Mesenchymal stem cell (in vitro differentiated cells and primary cell): ENCODE measurements around the gene RASD1.

Experiments used
- DNase-seq: peaks from one replicate; pipeline ENCODE4 v3.0.0-alpha.2; 2013
- H2AFZ ChIP-seq: one replicate; pipeline ENCODE4 v1.6.1; 2013; ENCODE audit warnings: low read depth, mild to moderate bottlenecking, control low read depth, inconsistent platforms, low read length, moderate library complexity
- H2AK5ac ChIP-seq: 2 replicates; pipeline ENCODE4 v1.6.1; 2013; ENCODE audit warnings: low read length, moderate library complexity, mild to moderate bottlenecking, inconsistent platforms; ENCODE audit not compliant: severe bottlenecking
- H2BK120ac ChIP-seq: one replicate; pipeline ENCODE4 v1.6.1; 2013; ENCODE audit warnings: low read depth, mild to moderate bottlenecking, inconsistent platforms, low read length, moderate library complexity
- H2BK12ac ChIP-seq, 2 experiments: one replicate each; pipeline ENCODE4 v1.6.1; 2013; ENCODE audit warnings: inconsistent platforms in 2 of 2, low read length in 2 of 2, mild to moderate bottlenecking in 2 of 2, moderate library complexity in 2 of 2, control low read depth in 1 of 2
- H2BK15ac ChIP-seq: one replicate; pipeline ENCODE4 v1.6.1; 2013; ENCODE audit warnings: mild to moderate bottlenecking, low read depth, inconsistent platforms; ENCODE audit not compliant: poor library complexity, severe bottlenecking
- H2BK5ac ChIP-seq: 2 replicates; pipeline ENCODE4 v1.6.1; 2013; ENCODE audit warnings: low read depth, mild to moderate bottlenecking, low read length, control low read depth, inconsistent platforms; ENCODE audit not compliant: poor library complexity, severe bottlenecking
- H3K14ac ChIP-seq, 2 experiments: one replicate each; pipeline ENCODE4 v1.6.1; 2013; ENCODE audit warnings: inconsistent platforms in 2 of 2, low read length in 2 of 2, control low read depth in 1 of 2, mild to moderate bottlenecking in 1 of 2, moderate library complexity in 1 of 2
- H3K18ac ChIP-seq, 2 experiments: one replicate each; pipeline ENCODE4 v1.6.1; 2013; ENCODE audit warnings: inconsistent platforms in 2 of 2, low read length in 2 of 2, control low read depth in 1 of 2, low read depth in 1 of 2, mild to moderate bottlenecking in 1 of 2
- H3K23ac ChIP-seq, 2 experiments: one replicate each; pipeline ENCODE4 v1.6.1; 2013; ENCODE audit warnings: inconsistent platforms in 2 of 2, low read length in 2 of 2, mild to moderate bottlenecking in 2 of 2, moderate library complexity in 2 of 2, control low read depth in 1 of 2
- H3K27ac ChIP-seq: 2 replicates; pipeline ENCODE4 v1.5.1; 2013; ENCODE audit warnings: mild to moderate bottlenecking, moderate library complexity, low read length, control low read depth, inconsistent platforms; ENCODE audit not compliant: poor library complexity, severe bottlenecking
- H3K27me3 ChIP-seq, 2 experiments: 2 replicates each; pipeline versions ENCODE4 v1.6.1 to v1.7.0; 2013; ENCODE audit warnings: low read length in 2 of 2, mild to moderate bottlenecking in 2 of 2, moderate library complexity in 2 of 2, control low read depth in 1 of 2, inconsistent platforms in 1 of 2; ENCODE audit not compliant: control insufficient read depth in 1 of 2, insufficient read depth in 1 of 2
- H3K36me3 ChIP-seq, 2 experiments: 2 replicates each; pipeline versions ENCODE4 v1.6.1 to v1.7.0; 2013; ENCODE audit warnings: low read length in 2 of 2, control low read depth in 1 of 2, inconsistent platforms in 1 of 2, low read depth in 1 of 2, mild to moderate bottlenecking in 1 of 2; ENCODE audit not compliant: insufficient read depth in 2 of 2, control insufficient read depth in 1 of 2
- H3K4ac ChIP-seq, 2 experiments: one replicate each; pipeline ENCODE4 v1.6.1; 2013; ENCODE audit warnings: inconsistent platforms in 2 of 2, low read length in 2 of 2, mild to moderate bottlenecking in 2 of 2, moderate library complexity in 2 of 2, control low read depth in 1 of 2, low read depth in 1 of 2
- H3K4me1 ChIP-seq: 2 replicates; pipeline ENCODE4 v1.6.1; 2013; ENCODE audit warnings: low read depth, low read length, control low read depth; ENCODE audit not compliant: control insufficient read depth, insufficient read depth
- H3K4me2 ChIP-seq: 2 replicates; pipeline ENCODE4 v1.6.1; 2013; ENCODE audit warnings: low read length, mild to moderate bottlenecking, inconsistent platforms; ENCODE audit not compliant: poor library complexity, severe bottlenecking
- H3K4me3 ChIP-seq, 2 experiments: 2 replicates each; pipeline versions ENCODE4 v1.5.1 to v1.7.0; 2013; ENCODE audit warnings: low read length in 2 of 2, mild to moderate bottlenecking in 2 of 2, control low read depth in 1 of 2, low read depth in 1 of 2; ENCODE audit not compliant: insufficient read depth in 1 of 2
- H3K79me1 ChIP-seq: replicated peaks from 2 replicates; pipeline ENCODE4 v1.6.1; 2013; ENCODE audit warnings: mild to moderate bottlenecking, control low read depth, low read length, inconsistent platforms; ENCODE audit not compliant: poor library complexity, severe bottlenecking
- H3K9ac ChIP-seq: 2 replicates; pipeline ENCODE4 v1.7.0; 2013; ENCODE audit warnings: mild to moderate bottlenecking, low read length, moderate library complexity
- H3K9me3 ChIP-seq: 2 replicates; pipeline ENCODE4 v1.7.0; 2013; ENCODE audit warnings: mild to moderate bottlenecking, low read length; ENCODE audit not compliant: control insufficient read depth
- H4K8ac ChIP-seq: one replicate; pipeline ENCODE4 v1.6.1; 2013; ENCODE audit warnings: inconsistent platforms, mild to moderate bottlenecking, low read length, moderate library complexity
- H4K91ac ChIP-seq: one replicate; pipeline ENCODE4 v1.6.1; 2013; ENCODE audit warnings: mild to moderate bottlenecking, low read length, inconsistent platforms
- WGBS: methylation state at CpG from one replicate; pipeline ENCODE4 v1.1.7; 2013; ENCODE audit warnings: mixed read lengths; 5-methylcytosine and 5-hydroxymethylcytosine counted together

Gene RASD1

GRCh38 chr17:17542906-17543635, 46.9 kb upstream of the RASD1 start:
- Histone ChIP-seq H2BK15ac (no peak overlapping the region), H3K79me1 (no peaks in the 10 kb centered on the region), H3K4ac (no peak overlapping the region), H3K9ac (no peak overlapping the region), H4K91ac (no peak overlapping the region), H2BK5ac (no peak overlapping the region), H3K9me3 (no peaks in the 10 kb centered on the region), H4K8ac (no peak overlapping the region), H3K27ac (no peak overlapping the region), H3K27me3 (no peaks in the 10 kb centered on the region), H3K4me2 (no peak overlapping the region), H3K4me1 (peaks cover 10% of the 10 kb centered on the region), H3K36me3 (peaks cover 0 to 2% of the 10 kb centered on the region in 2 experiments), H2AK5ac (no peak overlapping the region), H3K23ac (no peak overlapping the region), H3K18ac (no peak overlapping the region), H3K4me3 (no peak overlapping the region), H2BK12ac (no peak overlapping the region), H2AFZ (no peak overlapping the region), H3K14ac (no peak overlapping the region), H2BK120ac (no peak overlapping the region)
- 93% methylated on average over 22 of the region's 22 CpGs for WGBS
- no peak for DNase-seq

- 88% methylated on average over 5 of the region's 5 CpGs for WGBS
- DNase-seq, result no peak
These were observed 45.4 kb upstream of the RASD1 start for GRCh38 chr17:17541640-17542001.

GRCh38 chr17:17540935-17541639, 44.9 kb upstream of the RASD1 start:
- Histone ChIP-seq H3K9me3 (no peaks in the 10 kb centered on the region), H2BK15ac (no peak overlapping the region), H3K79me1 (no peaks in the 10 kb centered on the region), H3K9ac (no peak overlapping the region), H2AFZ (no peak overlapping the region), H3K23ac (no peak overlapping the region), H2AK5ac (no peak overlapping the region), H3K18ac (no peak overlapping the region), H2BK120ac (no peak overlapping the region), H2BK12ac (no peak overlapping the region), H4K8ac (no peak overlapping the region), H3K4me3 (no peak overlapping the region), H3K4me2 (no peak overlapping the region), H3K4me1 (peaks cover 17% of the 10 kb centered on the region), H3K14ac (no peak overlapping the region), H3K27me3 (no peaks in the 10 kb centered on the region), H2BK5ac (no peak overlapping the region), H3K36me3 (peaks cover 0 to 3% of the 10 kb centered on the region in 2 experiments), H3K4ac (no peak overlapping the region), H3K27ac (no peak overlapping the region), H4K91ac (no peak overlapping the region)
- 92% methylated on average over 23 of the region's 23 CpGs for WGBS
- no peak for DNase-seq

More at GRCh38 chr17:17541640-17542001, 45.4 kb upstream of the RASD1 start:
- Histone ChIP-seq H3K36me3 (peaks cover 0 to 1% of the 10 kb centered on the region in 2 experiments), H3K27ac (no peak overlapping the region), H2BK12ac (no peak overlapping the region), H2AFZ (no peak overlapping the region), H4K91ac (no peak overlapping the region), H2BK15ac (no peak overlapping the region), H3K4me1 (peaks cover 18% of the 10 kb centered on the region), H3K27me3 (no peaks in the 10 kb centered on the region), H3K18ac (no peak overlapping the region), H3K79me1 (no peaks in the 10 kb centered on the region), H3K4me2 (no peak overlapping the region), H3K4me3 (no peak overlapping the region), H2BK5ac (no peak overlapping the region), H3K23ac (no peak overlapping the region), H2BK120ac (no peak overlapping the region), H3K14ac (no peak overlapping the region), H3K9ac (no peak overlapping the region), H4K8ac (no peak overlapping the region), H2AK5ac (no peak overlapping the region), H3K9me3 (no peaks in the 10 kb centered on the region), H3K4ac (no peak overlapping the region)

GRCh38 chr17:17540278-17540906, 44.2 kb upstream of the RASD1 start:
- no peak overlapping the region for H2AK5ac ChIP-seq
- H3K27me3 ChIP-seq, result no peaks in the 10 kb centered on the region
- no peak overlapping the region for H4K91ac ChIP-seq
- H3K14ac ChIP-seq, result no peak overlapping the region
- peaks cover 12% of the 10 kb centered on the region for H3K4me1 ChIP-seq
- H3K23ac ChIP-seq, result no peak overlapping the region
- no peak overlapping the region for H4K8ac ChIP-seq
- H2BK120ac ChIP-seq, result no peak overlapping the region
- H2AFZ ChIP-seq, result no peak overlapping the region
- no peak overlapping the region for H2BK12ac ChIP-seq
- peaks cover 0 to 3% of the 10 kb centered on the region in 2 experiments for H3K36me3 ChIP-seq
- no peak overlapping the region for H3K27ac ChIP-seq
- no peaks in the 10 kb centered on the region for H3K9me3 ChIP-seq
- no peak overlapping the region for H3K9ac ChIP-seq
- H2BK15ac ChIP-seq, result no peak overlapping the region
- no peaks in the 10 kb centered on the region for H3K79me1 ChIP-seq
- WGBS, result 85% methylated on average over 15 of the region's 15 CpGs
- H3K18ac ChIP-seq, result no peak overlapping the region
- H3K4me2 ChIP-seq, result no peak overlapping the region
- no peak overlapping the region for H3K4ac ChIP-seq
- no peak overlapping the region for H2BK5ac ChIP-seq
- no peak overlapping the region for H3K4me3 ChIP-seq
- DNase-seq, result no peak
